ENCODE results near the gene ARHGDIB.

DNA sequence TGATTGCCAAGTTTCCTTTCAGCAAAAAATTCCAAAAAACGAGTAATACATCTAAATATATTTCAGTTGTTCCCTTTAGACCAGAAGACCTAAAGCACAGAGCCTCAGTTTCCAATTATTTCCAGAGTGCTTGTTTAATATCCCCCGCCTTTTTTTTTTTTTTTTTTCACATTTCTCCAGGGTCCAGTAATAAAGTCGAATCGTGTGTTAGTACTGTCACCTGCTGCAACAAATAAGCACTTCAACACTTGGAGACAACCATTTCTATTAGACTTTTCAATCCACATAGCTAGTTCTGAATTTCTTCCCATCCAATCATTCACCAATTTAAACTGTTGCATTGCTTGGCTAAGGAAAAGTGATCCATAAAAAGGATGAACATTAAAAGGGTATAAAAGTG, 25.0 kb upstream of the ARHGDIB start:
- TF ChIP-seq, protein P1, sequence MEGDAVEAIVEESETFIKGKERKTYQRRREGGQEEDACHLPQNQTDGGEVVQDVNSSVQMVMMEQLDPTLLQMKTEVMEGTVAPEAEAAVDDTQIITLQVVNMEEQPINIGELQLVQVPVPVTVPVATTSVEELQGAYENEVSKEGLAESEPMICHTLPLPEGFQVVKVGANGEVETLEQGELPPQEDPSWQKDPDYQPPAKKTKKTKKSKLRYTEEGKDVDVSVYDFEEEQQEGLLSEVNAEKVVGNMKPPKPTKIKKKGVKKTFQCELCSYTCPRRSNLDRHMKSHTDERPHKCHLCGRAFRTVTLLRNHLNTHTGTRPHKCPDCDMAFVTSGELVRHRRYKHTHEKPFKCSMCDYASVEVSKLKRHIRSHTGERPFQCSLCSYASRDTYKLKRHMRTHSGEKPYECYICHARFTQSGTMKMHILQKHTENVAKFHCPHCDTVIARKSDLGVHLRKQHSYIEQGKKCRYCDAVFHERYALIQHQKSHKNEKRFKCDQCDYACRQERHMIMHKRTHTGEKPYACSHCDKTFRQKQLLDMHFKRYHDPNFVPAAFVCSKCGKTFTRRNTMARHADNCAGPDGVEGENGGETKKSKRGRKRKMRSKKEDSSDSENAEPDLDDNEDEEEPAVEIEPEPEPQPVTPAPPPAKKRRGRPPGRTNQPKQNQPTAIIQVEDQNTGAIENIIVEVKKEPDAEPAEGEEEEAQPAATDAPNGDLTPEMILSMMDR (conservative IDR thresholded peaks at IDR 0.05; ENCODE audit: low read length), result peak; percentile 54
- TF ChIP-seq EZH2phosphoT487 (IDR thresholded peaks at IDR 0.05; ENCODE audit: borderline replicate concordance, low read depth, low read length), result no peak

All from OCI-LY7 (cell line).